GM12878 (cell line): ENCODE measurements around the gene ITPKB.

ENCODE experiments used
- BCL11A ChIP-seq: IDR thresholded peaks from 2 replicates; pipeline ENCODE4 v1.6.1; 2011; ENCODE audit warnings: low read depth, low read length
- CEBPB ChIP-seq, 2 experiments: fragments of 150-350 bp in 1 of 2; IDR thresholded peaks; 2 replicates each; pipeline ENCODE4 v1.6.1; 2012 to 2014; ENCODE audit warnings: low read depth in 2 of 2, low read length in 2 of 2, borderline replicate concordance in 1 of 2, inconsistent platforms in 1 of 2
- CHD4 ChIP-seq: fragments of 200-600 bp; sonication (generic); IDR thresholded peaks from 2 replicates; pipeline ENCODE4 v1.6.1; 2016; ENCODE audit warnings: mild to moderate bottlenecking
- FOXK2 ChIP-seq: fragments of 450-650 bp; IDR thresholded peaks from 2 replicates; pipeline ENCODE4 v1.6.1; 2017; ENCODE audit warnings: mild to moderate bottlenecking, moderate library complexity
- RCOR1 ChIP-seq: conservative IDR thresholded peaks from 2 replicates; pipeline ENCODE4 v1.6.1; 2012; ENCODE audit warnings: low read depth, low read length, improper control_type of control experiment
- TARDBP ChIP-seq: IDR thresholded peaks from 2 replicates; pipeline ENCODE4 v1.6.1; 2016; ENCODE audit warnings: borderline replicate concordance
- TF ChIP-seq, protein P1 (sequence below): IDR thresholded peaks from 2 replicates; pipeline ENCODE4 v1.6.1; 2011; ENCODE audit warnings: low read depth, mild to moderate bottlenecking, low read length, moderate library complexity, borderline replicate concordance; ENCODE audit errors: extremely low read depth

DNA sequence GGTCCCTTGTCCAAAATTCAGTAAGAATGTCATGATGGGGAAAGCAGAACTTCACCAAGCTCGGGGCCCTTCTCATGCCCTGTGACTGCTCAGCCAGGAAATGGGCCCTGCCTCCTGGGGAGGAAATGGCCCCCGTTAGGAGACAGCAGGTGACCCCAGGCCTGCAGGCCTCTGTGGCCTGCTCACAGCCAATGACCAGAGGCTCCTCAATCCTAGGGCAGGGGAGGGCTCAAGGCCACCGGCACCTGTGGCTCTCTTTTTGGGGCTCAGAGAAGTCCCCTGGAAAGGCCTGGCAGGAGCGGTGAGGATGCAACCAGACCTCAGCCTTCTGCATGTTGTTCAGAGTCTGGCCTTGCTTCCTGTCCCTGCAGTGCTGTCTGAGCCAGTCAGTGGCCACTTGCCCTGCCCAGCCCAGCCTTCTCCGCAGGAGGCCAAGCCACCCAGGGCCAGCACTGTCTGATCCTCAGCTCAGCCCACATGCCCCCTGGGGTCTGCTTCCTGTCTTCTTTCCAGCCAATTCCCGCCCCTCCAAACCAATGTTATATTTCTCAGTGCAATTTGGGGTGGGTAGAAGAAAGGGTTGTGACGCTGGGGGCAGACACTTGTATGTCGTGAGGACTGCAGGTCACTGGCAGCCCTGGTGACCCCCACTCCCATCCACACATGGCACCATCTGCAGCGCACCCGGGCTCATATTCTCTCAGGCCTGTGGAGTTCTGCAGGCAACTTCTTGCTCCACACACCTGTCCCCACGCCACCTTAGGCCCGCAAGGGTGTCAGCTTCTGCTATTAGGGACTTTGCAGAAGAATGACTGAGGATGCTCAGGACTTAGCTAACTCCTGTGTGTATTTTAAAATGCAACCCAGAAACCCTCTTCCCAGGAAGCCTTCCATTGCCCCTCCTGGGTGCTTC, 83.6 kb downstream of the ITPKB start:
- TF ChIP-seq, protein P1, sequence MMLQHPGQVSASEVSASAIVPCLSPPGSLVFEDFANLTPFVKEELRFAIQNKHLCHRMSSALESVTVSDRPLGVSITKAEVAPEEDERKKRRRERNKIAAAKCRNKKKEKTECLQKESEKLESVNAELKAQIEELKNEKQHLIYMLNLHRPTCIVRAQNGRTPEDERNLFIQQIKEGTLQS, result no peak
- TF ChIP-seq RCOR1, result no peak
- no peak for TF ChIP-seq CEBPB (IDR thresholded peaks at IDR 0.05; ENCODE audit: borderline replicate concordance in 1 of 2, low read depth in 2 of 2, low read length in 2 of 2)
- TF ChIP-seq FOXK2, result no peak
- no peak for TF ChIP-seq BCL11A
- TF ChIP-seq TARDBP, result no peak
- no peak for TF ChIP-seq CHD4
